DMS53 (cell line): ENCODE results near the gene ECHDC3.

Experiments
- DNase-seq: peaks from one replicate; lab custom pipeline; 2025; lab: John Stamatoyannopoulos, UW

Gene ECHDC3

GRCh38 chr10:11748866-11749265 lies 6.7 kb downstream of the ECHDC3 start:
- no peak for DNase-seq

GRCh38 chr10:11750420-11750819 lies 8.2 kb downstream of the ECHDC3 start:
- no peak for DNase-seq

GRCh38 chr10:11754173-11754572 lies 12.0 kb downstream of the ECHDC3 start:
- DNase-seq = no peak

GRCh38 chr10:11754620-11755019 lies 12.4 kb downstream of the ECHDC3 start:
- no peak for DNase-seq

- DNase-seq = no peak
These were observed 13.5 kb downstream of the ECHDC3 start for GRCh38 chr10:11755512-11756263.

- DNase-seq = peak; percentile 64
These were observed 14.7 kb downstream of the ECHDC3 start for GRCh38 chr10:11756766-11757315.

DNA sequence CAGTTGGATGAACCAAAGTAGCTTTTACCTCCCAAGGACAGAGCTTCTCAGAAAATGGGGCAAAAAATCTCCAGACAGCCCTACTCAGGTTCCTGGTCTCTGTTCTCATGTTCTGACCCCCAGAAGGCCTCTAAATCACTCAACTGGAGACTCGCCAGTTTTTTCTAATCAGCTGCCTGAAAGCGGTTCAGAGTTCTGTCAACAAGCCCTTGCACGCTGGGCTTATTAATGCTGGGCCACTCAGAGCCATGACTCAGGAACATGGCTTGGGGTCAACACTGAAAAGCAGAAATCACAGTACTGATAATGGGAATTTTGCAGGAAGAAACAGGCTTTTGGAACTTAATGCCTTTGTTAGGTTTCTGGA lies 15.3 kb downstream of the ECHDC3 start:
- peak; percentile 96 for DNase-seq

GRCh38 chr10:11757821-11758463 lies 15.8 kb downstream of the ECHDC3 start:
- peak; percentile 94 for DNase-seq

- DNase-seq = no peak
These were observed 16.5 kb downstream of the ECHDC3 start for GRCh38 chr10:11758527-11759236.

DNA sequence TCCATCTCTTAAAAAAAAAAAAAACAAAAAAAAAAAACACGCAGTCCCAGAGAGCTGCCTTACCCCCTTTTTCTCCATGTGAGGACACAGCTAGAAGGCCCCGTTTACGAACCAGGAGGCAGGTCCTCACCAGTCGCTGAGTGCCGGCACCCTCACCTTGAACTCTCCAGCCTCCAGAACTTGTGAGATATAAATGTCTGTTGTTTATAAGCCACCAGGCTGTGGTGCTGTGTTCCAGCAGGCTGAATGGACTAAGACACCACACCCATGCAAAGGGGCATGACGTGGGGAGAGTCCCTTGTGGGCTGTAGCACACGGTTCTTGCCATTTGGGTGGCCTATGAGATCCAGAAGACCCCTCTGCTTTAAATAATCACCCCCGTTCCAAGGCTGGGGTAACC lies 17.2 kb downstream of the ECHDC3 start:
- DNase-seq = no peak

DNA sequence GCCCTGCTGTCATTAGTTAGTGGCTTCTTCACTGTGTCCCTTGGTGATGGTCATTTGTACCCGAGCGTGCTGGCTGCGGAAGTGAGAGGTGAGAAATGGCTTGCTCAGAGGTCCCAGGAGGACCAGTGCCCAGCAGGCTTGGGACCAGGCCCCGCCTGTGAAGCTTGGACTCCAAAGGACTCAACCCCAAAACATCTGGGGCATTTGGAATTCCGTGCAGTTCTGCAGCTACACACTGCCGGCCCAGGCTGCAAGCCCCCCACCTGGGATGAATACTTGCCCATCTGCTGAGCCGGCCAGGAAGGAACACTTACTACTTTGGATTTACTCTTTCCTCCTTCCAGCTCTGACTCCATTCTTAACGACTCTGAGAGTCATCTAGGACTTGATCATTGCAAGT lies 18.0 kb downstream of the ECHDC3 start:
- no peak for DNase-seq

DNA sequence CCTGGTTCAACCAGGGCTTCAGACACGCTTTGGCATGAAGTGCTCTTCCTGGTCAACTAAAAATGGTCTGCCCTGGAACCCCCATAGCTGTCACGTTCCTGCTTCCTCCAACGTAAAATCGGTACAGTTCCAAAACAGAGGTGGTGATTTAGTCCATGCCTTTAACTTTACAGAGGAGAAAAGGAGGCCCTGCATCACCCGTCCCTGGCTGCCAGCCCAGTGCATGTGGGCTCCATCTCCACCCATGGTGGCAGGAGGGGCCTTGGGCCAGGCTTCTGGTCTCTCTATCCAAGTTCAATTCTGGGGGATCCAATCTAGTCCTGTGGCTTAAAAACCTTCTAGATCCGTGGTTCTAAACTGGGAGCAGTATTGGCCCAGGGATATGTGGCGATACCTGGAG lies 18.7 kb downstream of the ECHDC3 start:
- DNase-seq = no peak

GRCh38 chr10:11761431-11761830 lies 19.2 kb downstream of the ECHDC3 start:
- no peak for DNase-seq

DNA sequence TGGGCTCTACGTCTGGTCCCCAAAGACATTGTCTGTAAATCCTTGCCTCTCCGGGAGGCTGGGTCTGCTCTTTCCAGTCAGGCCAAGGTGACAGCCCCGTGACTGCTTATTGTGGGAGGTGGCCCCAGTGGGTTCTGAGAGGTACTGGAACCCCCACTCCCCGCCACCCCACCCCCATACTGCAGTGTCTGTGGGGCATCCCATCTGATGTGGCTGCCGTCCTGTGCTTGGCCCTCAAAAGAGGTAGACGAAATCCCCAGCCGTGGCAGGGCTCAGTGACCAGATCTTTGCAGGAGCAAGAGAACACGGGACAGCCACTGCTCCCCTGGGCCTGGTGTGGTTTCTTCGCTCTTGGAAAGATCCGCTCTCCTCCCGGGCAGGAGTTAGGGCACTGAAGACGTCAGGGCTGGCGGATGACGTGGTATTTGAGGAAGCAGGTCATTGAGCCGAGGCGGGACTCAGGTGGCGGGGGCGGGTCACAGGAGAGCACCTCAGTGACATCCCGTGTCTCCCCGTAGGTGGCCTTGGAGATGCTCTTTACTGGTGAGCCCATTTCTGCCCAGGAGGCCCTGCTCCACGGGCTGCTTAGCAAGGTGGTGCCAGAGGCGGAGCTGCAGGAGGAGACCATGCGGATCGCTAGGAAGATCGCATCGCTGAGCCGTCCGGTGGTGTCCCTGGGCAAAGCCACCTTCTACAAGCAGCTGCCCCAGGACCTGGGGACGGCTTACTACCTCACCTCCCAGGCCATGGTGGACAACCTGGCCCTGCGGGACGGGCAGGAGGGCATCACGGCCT lies 20.7 kb downstream of the ECHDC3 start:
- no peak for DNase-seq

DNA sequence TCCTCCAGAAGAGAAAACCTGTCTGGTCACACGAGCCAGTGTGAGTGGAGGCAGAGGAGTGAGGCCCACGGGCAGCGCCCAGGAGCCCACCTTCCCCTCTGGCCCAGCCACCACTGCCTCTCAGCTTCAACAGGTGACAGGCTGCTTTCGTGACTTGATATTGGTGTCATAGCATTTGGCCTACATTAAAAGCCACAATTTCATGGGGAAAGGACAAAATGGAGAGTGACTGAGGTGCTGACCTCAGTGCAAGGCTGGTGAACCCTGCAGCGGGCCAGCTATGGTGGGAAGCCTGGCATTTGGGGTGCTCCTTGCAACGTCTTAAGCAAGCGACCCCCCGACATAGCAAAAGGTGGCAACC lies 21.3 kb downstream of the ECHDC3 start:
- DNase-seq = no peak

GRCh38 chr10:11765141-11765540 lies 23.0 kb downstream of the ECHDC3 start:
- DNase-seq = no peak

- DNase-seq = no peak
These were observed 30.6 kb downstream of the ECHDC3 start for GRCh38 chr10:11772575-11773288.

GRCh38 chr10:11773761-11774441 lies 31.7 kb downstream of the ECHDC3 start:
- DNase-seq = no peak

DNA sequence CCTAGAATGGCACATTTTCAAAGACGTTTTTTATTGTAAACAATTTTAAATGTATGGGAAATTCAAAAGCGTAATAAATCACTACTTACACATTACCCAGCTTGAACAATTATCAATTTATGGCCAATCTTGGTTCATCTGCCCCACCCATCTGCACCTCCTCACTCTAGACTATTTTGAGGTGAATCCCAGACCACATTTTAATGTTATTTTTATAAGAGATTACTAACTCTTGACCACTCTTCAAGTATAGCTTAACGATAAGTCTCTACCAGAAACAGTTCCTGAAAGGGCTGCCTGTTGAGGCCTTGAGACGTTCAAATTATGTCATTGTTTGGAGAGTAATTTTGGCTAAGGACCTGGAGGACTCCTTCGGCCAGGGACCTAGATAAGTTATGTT lies 33.2 kb downstream of the ECHDC3 start:
- DNase-seq = no peak

- DNase-seq = peak; percentile 37
These were observed 33.9 kb downstream of the ECHDC3 start for GRCh38 chr10:11776080-11776479.

GRCh38 chr10:11781114-11781513 lies 38.9 kb downstream of the ECHDC3 start:
- no peak for DNase-seq
